Neural progenitor cell (in vitro differentiated cells): ENCODE measurements around the gene PI4K2B.

Source experiments
- CTCF ChIP-seq: fragments of 200-600 bp; sonication (generic); IDR thresholded peaks from 2 replicates; pipeline ENCODE4 v1.5.1; 2017; ENCODE audit warnings: antibody characterized with exemption, mild to moderate bottlenecking
- EZH2 ChIP-seq: fragments of 200-600 bp; sonication (generic); IDR thresholded peaks from 2 replicates; pipeline ENCODE4 v1.6.1; 2017; ENCODE audit warnings: antibody characterized with exemption, mild to moderate bottlenecking, moderate library complexity

DNA sequence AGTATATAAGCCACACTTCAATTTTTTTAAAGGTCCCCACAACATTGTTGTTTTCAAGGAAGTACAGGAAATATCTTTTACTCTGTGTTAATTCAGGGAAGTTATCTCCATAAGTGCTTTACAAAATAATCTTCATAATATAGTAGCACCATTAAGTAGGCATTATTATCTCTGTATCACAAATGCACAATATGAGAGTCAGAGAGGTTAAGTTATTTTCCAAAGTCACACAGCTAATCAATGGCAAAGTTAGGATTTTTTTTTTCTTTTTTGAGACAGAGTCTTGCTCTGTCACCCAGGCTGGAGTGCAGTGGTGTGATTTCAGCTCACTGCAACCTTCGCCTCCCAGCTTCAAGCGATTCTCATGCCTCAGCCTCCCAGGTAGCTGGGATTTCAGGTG lies 35.1 kb upstream of the PI4K2B start:
- TF ChIP-seq CTCF (no peak), EZH2 (no peak)
